Natural killer cell (primary cell): ENCODE results near the gene PRRX1. TPM values are rescaled to one million over a fixed set of nuclear protein-coding genes. Genes with fewer than 3 reads are reported as not detected.

Source experiments
- ATAC-seq, 3 donors: fragments of 150-1000 bp in 2 of 3; fragments of 200-7000 bp in 1 of 3; cut with Tn5 transposase; 1 replicate in 1 of 3; 2 replicates in 2 of 3; pipeline ENCODE4 v1.10.0; 2021; ENCODE audit warnings: mild to moderate bottlenecking in 2 of 3, moderate library complexity in 2 of 3
- DNase-seq, 2 donors: peaks; one replicate each; pipeline versions ENCODE4 v3.0.0 to v3.0.0-alpha.2; 2013 to 2021; ENCODE audit warnings: mixed read lengths in 1 of 2
- H3K27ac ChIP-seq: one replicate; pipeline ENCODE4 v1.5.1; 2013; ENCODE audit warnings: mild to moderate bottlenecking, low read length
- H3K27me3 ChIP-seq: one replicate; pipeline ENCODE4 v1.6.1; 2013; ENCODE audit warnings: low read length; ENCODE audit not compliant: control insufficient read depth, insufficient read depth
- H3K36me3 ChIP-seq: one replicate; pipeline ENCODE4 v1.6.1; 2013; ENCODE audit warnings: low read length; ENCODE audit not compliant: control insufficient read depth, insufficient read depth
- H3K4me1 ChIP-seq: one replicate; pipeline ENCODE4 v1.6.1; 2013; ENCODE audit warnings: low read length; ENCODE audit not compliant: control insufficient read depth, insufficient read depth
- H3K4me3 ChIP-seq: one replicate; pipeline ENCODE4 v1.5.1; 2013; ENCODE audit warnings: low read length
- H3K9me3 ChIP-seq: one replicate; pipeline ENCODE4 v1.6.1; 2013; ENCODE audit warnings: low read length; ENCODE audit not compliant: control insufficient read depth, insufficient read depth
- H3K27ac Mint-ChIP-seq, 2 donors: one replicate each; pipeline ENCODE4 v1.8.0; 2022; ENCODE audit warnings: mild to moderate bottlenecking in 2 of 2, mixed read lengths in 2 of 2, moderate library complexity in 1 of 2
- H3K27me3 Mint-ChIP-seq, 2 donors: one replicate each; pipeline ENCODE4 v1.8.0; 2022; ENCODE audit warnings: low read depth in 2 of 2, mixed read lengths in 2 of 2
- H3K36me3 Mint-ChIP-seq: one replicate; pipeline ENCODE4 v1.8.0; 2022; ENCODE audit warnings: mixed read lengths
- H3K4me1 Mint-ChIP-seq, 2 donors: one replicate each; pipeline ENCODE4 v1.8.0; 2022; ENCODE audit warnings: mixed read lengths in 2 of 2
- H3K4me3 Mint-ChIP-seq: one replicate; pipeline ENCODE4 v1.8.0; 2022; ENCODE audit warnings: mild to moderate bottlenecking, moderate library complexity, mixed read lengths
- H3K9me3 Mint-ChIP-seq, 2 donors: one replicate each; pipeline ENCODE4 v1.8.0; 2022; ENCODE audit warnings: mixed read lengths in 2 of 2
- WGBS: methylation state at CpG from one replicate; pipeline ENCODE4 v1.1.7; 2013; ENCODE audit warnings: missing lambda C conversion rate; ENCODE audit not compliant: insufficient coverage; 5-methylcytosine and 5-hydroxymethylcytosine counted together
- intact Hi-C: fragments of 100-400 bp; cut with micrococcal nuclease; formaldehyde crosslinking; loops from one replicate; pipeline ENCODE4 v1.14.2; 2022
- total RNA-seq, 4 donors: library from RNA; stranded (reverse); fragments of 120-200 nt in 1 of 4; gene quantifications; one replicate each; pipeline versions ENCODE4 v1.2.3 to v1.2.4, GENCODE V29; 2013 to 2022
- TF ChIP-seq, protein P1 (sequence below): fragments of 200-600 bp; IDR thresholded peaks from one replicate; pipeline ENCODE4 v1.8.0; 2022; ENCODE audit warnings: antibody characterized with exemption

PRRX1 gene
- total RNA-seq, 3 donors from 2014 or later (not counting 1 experiment from before 2014, with no cell fraction given) = not detected

DNA sequence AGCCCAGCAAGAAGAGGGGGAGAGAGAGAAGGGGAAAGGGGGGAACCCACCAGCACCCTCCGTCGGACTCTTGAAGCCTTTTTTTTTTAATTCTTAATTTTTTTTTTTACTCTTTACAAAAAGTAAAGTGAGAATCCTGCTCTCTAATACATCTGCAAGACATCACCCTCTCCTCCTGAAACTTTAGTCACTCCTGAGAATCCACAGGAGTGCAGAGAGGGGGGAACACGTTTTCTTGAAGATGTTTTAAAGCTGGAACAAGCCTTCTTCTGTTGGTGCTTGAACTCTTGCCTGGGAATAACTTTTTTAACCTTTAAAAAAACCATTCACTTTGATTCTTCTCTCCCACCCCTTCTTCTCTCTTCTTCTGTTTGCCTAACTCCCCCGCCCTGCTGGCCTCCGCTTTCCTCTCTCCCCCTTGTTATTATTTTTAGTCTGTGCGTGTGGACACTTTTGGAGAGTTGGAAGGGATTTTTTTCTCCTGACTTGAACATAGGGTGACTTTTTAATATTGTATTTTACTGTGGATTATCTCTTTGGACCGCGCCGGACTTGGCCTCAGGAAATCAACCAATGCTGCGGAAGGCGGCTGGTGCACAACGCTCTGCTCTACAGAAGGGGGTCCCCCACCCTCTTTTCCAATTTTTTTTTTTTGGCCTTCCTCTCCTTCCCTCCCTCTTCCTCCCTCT is 383 bp upstream of the PRRX1 start:
- H3K27ac ChIP-seq = no peak overlapping the region
- no peaks in the 10 kb centered on the region for H3K36me3 Mint-ChIP-seq
- ATAC-seq = no peak
- H3K27me3 ChIP-seq = peaks cover 55% of the 10 kb centered on the region
- no peak overlapping the region for H3K27ac Mint-ChIP-seq
- H3K4me3 Mint-ChIP-seq = no peak overlapping the region
- H3K27me3 Mint-ChIP-seq = peaks cover 69 to 78% of the 10 kb centered on the region in 2 donors
- H3K4me3 ChIP-seq = no peak overlapping the region
- H3K9me3 ChIP-seq = no peaks in the 10 kb centered on the region
- DNase-seq = no peak
- intact Hi-C loops = no loop called here
- WGBS = 11% methylated on average over 7 of the region's 12 CpGs
- peaks cover 5 to 10% of the 10 kb centered on the region in 2 donors for H3K4me1 Mint-ChIP-seq
- H3K9me3 Mint-ChIP-seq = no peaks in the 10 kb centered on the region
- peaks cover 9% of the 10 kb centered on the region for H3K4me1 ChIP-seq
- H3K36me3 ChIP-seq = no peaks in the 10 kb centered on the region
- TF ChIP-seq, protein P1, sequence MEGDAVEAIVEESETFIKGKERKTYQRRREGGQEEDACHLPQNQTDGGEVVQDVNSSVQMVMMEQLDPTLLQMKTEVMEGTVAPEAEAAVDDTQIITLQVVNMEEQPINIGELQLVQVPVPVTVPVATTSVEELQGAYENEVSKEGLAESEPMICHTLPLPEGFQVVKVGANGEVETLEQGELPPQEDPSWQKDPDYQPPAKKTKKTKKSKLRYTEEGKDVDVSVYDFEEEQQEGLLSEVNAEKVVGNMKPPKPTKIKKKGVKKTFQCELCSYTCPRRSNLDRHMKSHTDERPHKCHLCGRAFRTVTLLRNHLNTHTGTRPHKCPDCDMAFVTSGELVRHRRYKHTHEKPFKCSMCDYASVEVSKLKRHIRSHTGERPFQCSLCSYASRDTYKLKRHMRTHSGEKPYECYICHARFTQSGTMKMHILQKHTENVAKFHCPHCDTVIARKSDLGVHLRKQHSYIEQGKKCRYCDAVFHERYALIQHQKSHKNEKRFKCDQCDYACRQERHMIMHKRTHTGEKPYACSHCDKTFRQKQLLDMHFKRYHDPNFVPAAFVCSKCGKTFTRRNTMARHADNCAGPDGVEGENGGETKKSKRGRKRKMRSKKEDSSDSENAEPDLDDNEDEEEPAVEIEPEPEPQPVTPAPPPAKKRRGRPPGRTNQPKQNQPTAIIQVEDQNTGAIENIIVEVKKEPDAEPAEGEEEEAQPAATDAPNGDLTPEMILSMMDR = no peak

DNA sequence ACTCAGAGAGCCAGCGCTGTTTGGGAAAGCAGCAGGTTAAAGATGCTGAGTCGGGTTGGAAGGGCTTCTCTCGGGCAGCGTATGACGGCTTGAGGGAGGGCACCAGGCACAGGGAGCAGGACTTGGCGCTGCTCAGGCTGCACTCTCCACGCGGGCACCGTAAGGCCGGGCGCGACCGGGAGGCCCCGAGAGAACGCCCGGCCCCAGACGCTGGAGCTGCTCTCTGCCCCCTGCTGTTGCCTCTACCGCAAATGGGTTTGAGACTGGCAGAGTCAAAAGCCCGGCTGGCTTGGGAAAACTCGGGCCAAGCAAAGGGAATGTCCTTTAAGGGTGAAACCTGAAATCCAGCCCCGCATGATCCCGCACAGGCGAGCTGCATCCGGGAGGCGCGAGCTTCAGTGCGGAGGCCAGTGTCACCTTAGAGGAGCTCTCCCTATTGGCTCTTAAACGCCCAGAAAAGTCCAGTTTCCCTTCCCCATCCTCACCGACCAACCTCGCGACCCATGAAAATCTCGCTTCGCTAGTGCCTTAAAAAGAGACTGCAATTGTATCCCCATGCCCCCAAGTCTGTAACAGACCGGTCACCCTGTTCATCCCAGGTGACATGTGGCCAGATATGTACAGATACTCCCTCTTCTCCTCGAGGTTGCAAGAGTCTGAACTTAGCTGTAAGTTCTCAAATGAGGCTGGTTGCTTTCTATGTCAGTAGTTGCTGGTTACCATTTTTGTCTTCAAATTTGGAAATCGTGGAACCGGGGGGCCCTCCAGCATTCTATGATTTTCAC is 1.1 kb downstream of the PRRX1 start:
- Mint-ChIP-seq H3K27ac (no peak overlapping the region), H3K4me3 (no peak overlapping the region), H3K4me1 (peaks cover 5 to 10% of the 10 kb centered on the region in 2 donors), H3K27me3 (peaks cover 73 to 78% of the 10 kb centered on the region in 2 donors), H3K36me3 (no peaks in the 10 kb centered on the region), H3K9me3 (no peaks in the 10 kb centered on the region)
- H3K27ac ChIP-seq = no peak overlapping the region
- 9% methylated on average over 37 of the region's 37 CpGs for WGBS
- DNase-seq = no peak
- H3K36me3 ChIP-seq = no peaks in the 10 kb centered on the region
- no peak for ATAC-seq
- peaks cover 2% of the 10 kb centered on the region for H3K9me3 ChIP-seq
- no peak overlapping the region for H3K4me3 ChIP-seq
- peaks cover 9% of the 10 kb centered on the region for H3K4me1 ChIP-seq
- TF ChIP-seq, protein P1 = no peak
- H3K27me3 ChIP-seq = peaks cover 52% of the 10 kb centered on the region
- intact Hi-C loops = no loop called here

DNA sequence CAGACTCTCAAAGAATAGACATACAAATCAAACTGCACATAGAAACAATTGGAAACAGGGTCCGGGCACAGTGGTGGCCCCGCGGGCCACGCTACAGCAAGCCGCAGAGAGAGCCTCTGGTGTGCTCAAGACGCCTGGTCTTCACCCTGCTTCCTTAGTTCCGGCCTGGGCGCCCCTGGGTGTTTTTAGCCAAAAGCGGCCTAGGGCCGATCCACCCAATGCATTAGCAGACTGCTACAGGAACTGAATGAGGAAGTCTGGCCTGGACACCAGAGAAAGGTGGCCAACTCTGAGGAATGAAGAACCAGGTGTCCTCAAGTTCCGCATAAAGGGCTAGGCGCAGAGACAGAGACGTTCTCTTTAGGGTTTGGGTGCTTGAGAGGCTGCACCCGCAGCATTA is 1.7 kb downstream of the PRRX1 start:
- no peak for DNase-seq
- Histone ChIP-seq H3K27ac (no peak overlapping the region), H3K9me3 (peaks cover 2% of the 10 kb centered on the region), H3K27me3 (peaks cover 52% of the 10 kb centered on the region), H3K4me1 (peaks cover 9% of the 10 kb centered on the region), H3K36me3 (no peaks in the 10 kb centered on the region), H3K4me3 (no peak overlapping the region)
- H3K4me1 Mint-ChIP-seq = peaks cover 5 to 10% of the 10 kb centered on the region in 2 donors
- TF ChIP-seq, protein P1 = no peak
- no peaks in the 10 kb centered on the region for H3K36me3 Mint-ChIP-seq
- H3K4me3 Mint-ChIP-seq = no peak overlapping the region
- H3K9me3 Mint-ChIP-seq = no peaks in the 10 kb centered on the region
- peaks cover 73 to 78% of the 10 kb centered on the region in 2 donors for H3K27me3 Mint-ChIP-seq
- no peak overlapping the region for H3K27ac Mint-ChIP-seq
- WGBS = 13% methylated on average over 14 of the region's 14 CpGs
- no peak for ATAC-seq
- intact Hi-C loops = no loop called here
